ENCODE data around the gene ARCN1.

GRCh38 chr11:118635237-118635591, 63.0 kb downstream of the ARCN1 start:
- TF ChIP-seq TP53 (CRISPR knock-in tag; IDR thresholded peaks at IDR 0.05) (no peak), CTCF (IDR thresholded peaks at IDR 0.05) (no peak), RCOR1 (IDR thresholded peaks at IDR 0.05; ENCODE audit: low read depth, low read length) (no peak), CHD2 (IDR thresholded peaks at IDR 0.05; ENCODE audit: low read length, partially characterized antibody) (no peak), POLR2A (IDR thresholded peaks at IDR 0.05; ENCODE audit: low read length) (no peak), CBX2 (IDR thresholded peaks at IDR 0.05; ENCODE audit: borderline replicate concordance, low read depth) (no peak), PBX3 (IDR thresholded peaks at IDR 0.05) (no peak), CBX8 (IDR thresholded peaks at IDR 0.05) (no peak), REST (IDR thresholded peaks at IDR 0.05) (no peak), JUN (IDR thresholded peaks at IDR 0.05) (no peak)
